Measurements from ENCODE around the gene CNTRL. TPM values are rescaled to one million over a fixed set of nuclear protein-coding genes. Genes with fewer than 3 reads are reported as not detected.
"Not testable (repeated sequence)": the region's sequence is repeated elsewhere in the genome, so short reads cannot be mapped to it uniquely, and the experiment has no call there.

CNTRL gene
- total and polyA plus RNA-seq, 3 experiments from 2014 or later, result 24.6 to 62.8 (median 59.4) TPM

DNA sequence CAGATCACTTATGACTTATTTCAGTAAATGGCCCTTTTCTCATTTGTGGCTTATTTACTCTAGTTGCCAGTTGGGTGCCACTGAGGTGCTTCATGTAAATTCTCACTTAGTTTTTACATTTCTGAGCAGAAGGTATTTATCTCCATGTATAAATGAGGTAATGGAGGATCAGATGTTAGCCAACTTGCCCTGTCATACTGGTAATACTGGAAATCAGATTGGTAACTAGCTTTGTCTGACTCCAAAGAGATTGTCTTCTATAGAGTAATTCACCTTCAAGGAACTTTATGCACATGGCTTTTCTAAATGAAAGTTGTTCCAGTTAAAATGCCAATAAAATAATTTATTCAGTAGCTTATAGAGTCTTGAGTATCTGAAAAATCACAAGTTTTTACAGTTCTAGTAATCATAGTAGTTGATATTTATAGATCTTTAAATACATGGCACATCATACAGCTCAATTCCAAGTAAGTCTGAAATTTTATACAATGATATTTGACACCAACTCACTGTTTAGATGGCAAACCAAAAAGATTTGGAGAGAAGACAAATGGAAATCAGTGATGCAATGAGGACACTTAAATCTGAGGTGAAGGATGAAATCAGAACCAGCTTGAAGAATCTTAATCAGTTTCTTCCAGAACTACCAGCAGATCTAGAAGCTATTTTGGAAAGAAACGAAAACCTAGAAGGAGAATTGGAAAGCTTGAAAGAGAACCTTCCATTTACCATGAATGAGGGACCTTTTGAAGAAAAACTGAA lies 98.2 kb downstream of the CNTRL start:
- no peaks in the 10 kb centered on the region for H3K9me3 Mint-ChIP-seq
- no peak overlapping the region for H3K4me3 ChIP-seq (ENCODE audit: low read length)
- POLR2A ChIA-PET, result no interaction called here
- H3K36me3 ChIP-seq (ENCODE audit: insufficient read depth, low read length), result peaks cover 41% of the 10 kb centered on the region
- peaks cover 15 to 18% (median 17%) of the 10 kb centered on the region in 3 donors for H3K4me1 Mint-ChIP-seq
- H3K27ac Mint-ChIP-seq, result peak overlapping the region in 6 of 8 donors; percentile 23 to 70 (median 60)
- H3K27ac ChIP-seq (ENCODE audit: low read depth, low read length), result no peak overlapping the region
- CTCF ChIA-PET, result interaction anchor here (0.9 to 1.3 kb wide), 3 partner anchors 12 to 51 kb away, joined by 3 to 4 read pairs (median 3); no protein-coding TSS in a partner anchor
- H3K27me3 Mint-ChIP-seq, result no peaks in the 10 kb centered on the region
- no peak overlapping the region for H3K4me3 Mint-ChIP-seq
- peaks cover 0 to 96% (median 21%) of the 10 kb centered on the region in 3 donors for H3K36me3 Mint-ChIP-seq
- peaks cover 16% of the 10 kb centered on the region for H3K4me1 ChIP-seq (ENCODE audit: insufficient read depth, low read length)
- no peaks in the 10 kb centered on the region for H3K27me3 ChIP-seq (ENCODE audit: insufficient read depth, low read length, poor library complexity, severe bottlenecking)
- H3K9me3 ChIP-seq (ENCODE audit: low read length), result no peaks in the 10 kb centered on the region
- DNase-seq, result no peak

- H3K27me3 Mint-ChIP-seq, result no peaks in the 10 kb centered on the region
- no peak overlapping the region for H3K27ac ChIP-seq (ENCODE audit: low read depth, low read length)
- no peaks in the 10 kb centered on the region for H3K9me3 Mint-ChIP-seq
- peaks cover 42% of the 10 kb centered on the region for H3K36me3 ChIP-seq (ENCODE audit: insufficient read depth, low read length)
- peaks cover 10% of the 10 kb centered on the region for H3K4me1 ChIP-seq (ENCODE audit: insufficient read depth, low read length)
- H3K36me3 Mint-ChIP-seq, result peaks cover 0 to 96% (median 19%) of the 10 kb centered on the region in 3 donors
- no peak overlapping the region for H3K4me3 Mint-ChIP-seq
- H3K9me3 ChIP-seq (ENCODE audit: low read length), result no peaks in the 10 kb centered on the region
- CTCF ChIA-PET, result interaction anchor here (0.9 to 1.3 kb wide), 3 partner anchors 11 to 52 kb away, joined by 3 to 4 read pairs (median 3); no protein-coding TSS in a partner anchor
- H3K27ac Mint-ChIP-seq, result peak overlapping the region in 7 of 8 donors; percentile 1 to 70 (median 51)
- H3K4me1 Mint-ChIP-seq, result peaks cover 10 to 13% (median 11%) of the 10 kb centered on the region in 3 donors
- H3K4me3 ChIP-seq (ENCODE audit: low read length), result no peak overlapping the region
- no peak for DNase-seq
- no peaks in the 10 kb centered on the region for H3K27me3 ChIP-seq (ENCODE audit: insufficient read depth, low read length, poor library complexity, severe bottlenecking)
- POLR2A ChIA-PET, result no interaction called here
Measured at GRCh38 chr9:121173501-121173900, 98.7 kb downstream of the CNTRL start.

GRCh38 chr9:121178676-121179372 lies 104.1 kb downstream of the CNTRL start:
- peak overlapping the region in 5 of 8 donors; percentile 7 to 66 (median 27) for H3K27ac Mint-ChIP-seq
- Histone ChIP-seq H3K9me3 (ENCODE audit: low read length) (no peaks in the 10 kb centered on the region), H3K4me3 (ENCODE audit: low read length) (no peak overlapping the region), H3K27ac (ENCODE audit: low read depth, low read length) (no peak overlapping the region), H3K4me1 (ENCODE audit: insufficient read depth, low read length) (peaks cover 3% of the 10 kb centered on the region), H3K27me3 (ENCODE audit: insufficient read depth, low read length, poor library complexity, severe bottlenecking) (no peaks in the 10 kb centered on the region), H3K36me3 (ENCODE audit: insufficient read depth, low read length) (peaks cover 27% of the 10 kb centered on the region)
- peaks cover 0 to 90% (median 15%) of the 10 kb centered on the region in 3 donors for H3K36me3 Mint-ChIP-seq
- ChIA-PET CTCF (no interaction called here), POLR2A (interaction anchor here (0.7 kb wide), 1 partner anchor 16 kb away, joined by 3 read pairs; no protein-coding TSS in a partner anchor)
- H3K27me3 Mint-ChIP-seq, result no peaks in the 10 kb centered on the region
- H3K4me1 Mint-ChIP-seq, result peaks cover 21 to 31% (median 25%) of the 10 kb centered on the region in 3 donors
- no peak for DNase-seq
- H3K4me3 Mint-ChIP-seq, result no peak overlapping the region
- H3K9me3 Mint-ChIP-seq, result no peaks in the 10 kb centered on the region

GRCh38 chr9:121179373-121179721 lies 104.6 kb downstream of the CNTRL start:
- H3K4me3 Mint-ChIP-seq; H3K9me3 ChIP-seq (ENCODE audit: low read length); H3K27me3 Mint-ChIP-seq; POLR2A ChIA-PET; CTCF ChIA-PET; H3K9me3 Mint-ChIP-seq; H3K4me3 ChIP-seq (ENCODE audit: low read length); H3K4me1 ChIP-seq (ENCODE audit: insufficient read depth, low read length); H3K27me3 ChIP-seq (ENCODE audit: insufficient read depth, low read length, poor library complexity, severe bottlenecking); H3K27ac ChIP-seq (ENCODE audit: low read depth, low read length); DNase-seq: not testable (repeated sequence)
- H3K4me1 Mint-ChIP-seq, result peaks cover 26 to 36% (median 30%) of the 10 kb centered on the region in 3 donors
- H3K36me3 ChIP-seq (ENCODE audit: insufficient read depth, low read length), result peaks cover 23% of the 10 kb centered on the region
- peaks cover 0 to 90% (median 13%) of the 10 kb centered on the region in 3 donors for H3K36me3 Mint-ChIP-seq
- peak overlapping the region in 1 of 8 donors; percentile 28 for H3K27ac Mint-ChIP-seq

GRCh38 chr9:121179930-121180681 lies 105.4 kb downstream of the CNTRL start:
- no peaks in the 10 kb centered on the region for H3K27me3 ChIP-seq (ENCODE audit: insufficient read depth, low read length, poor library complexity, severe bottlenecking)
- Mint-ChIP-seq H3K36me3 (peaks cover 0 to 89% (median 13%) of the 10 kb centered on the region in 3 donors), H3K27ac (peak overlapping the region in 5 of 8 donors; percentile 28 to 72 (median 37)), H3K27me3 (no peaks in the 10 kb centered on the region), H3K4me3 (peak overlapping the region in 1 of 7 donors; percentile 32), H3K9me3 (no peaks in the 10 kb centered on the region), H3K4me1 (peaks cover 31 to 44% (median 38%) of the 10 kb centered on the region in 3 donors)
- H3K4me1 ChIP-seq (ENCODE audit: insufficient read depth, low read length), result peaks cover 10% of the 10 kb centered on the region
- no peaks in the 10 kb centered on the region for H3K9me3 ChIP-seq (ENCODE audit: low read length)
- DNase-seq, result no peak
- CTCF ChIA-PET, result interaction anchor here (1.0 kb wide), 1 partner anchor 11 kb away, joined by 4 read pairs; no protein-coding TSS in a partner anchor
- POLR2A ChIA-PET, result no interaction called here
- H3K4me3 ChIP-seq (ENCODE audit: low read length), result no peak overlapping the region
- H3K36me3 ChIP-seq (ENCODE audit: insufficient read depth, low read length), result peaks cover 23% of the 10 kb centered on the region
- H3K27ac ChIP-seq (ENCODE audit: low read depth, low read length), result no peak overlapping the region

GRCh38 chr9:121182101-121182836 lies 107.5 kb downstream of the CNTRL start:
- Mint-ChIP-seq H3K27me3 (no peaks in the 10 kb centered on the region), H3K4me3 (no peak overlapping the region), H3K4me1 (peaks cover 49 to 63% (median 57%) of the 10 kb centered on the region in 3 donors), H3K36me3 (peaks cover 0 to 84% (median 11%) of the 10 kb centered on the region in 3 donors), H3K9me3 (no peaks in the 10 kb centered on the region), H3K27ac (peak overlapping the region in 7 of 8 donors; percentile 6 to 73 (median 54))
- Histone ChIP-seq H3K9me3 (ENCODE audit: low read length) (no peaks in the 10 kb centered on the region), H3K27me3 (ENCODE audit: insufficient read depth, low read length, poor library complexity, severe bottlenecking) (no peaks in the 10 kb centered on the region), H3K36me3 (ENCODE audit: insufficient read depth, low read length) (peaks cover 24% of the 10 kb centered on the region), H3K4me3 (ENCODE audit: low read length) (no peak overlapping the region), H3K27ac (ENCODE audit: low read depth, low read length) (no peak overlapping the region), H3K4me1 (ENCODE audit: insufficient read depth, low read length) (peaks cover 28% of the 10 kb centered on the region)
- POLR2A ChIA-PET, result no interaction called here
- CTCF ChIA-PET, result no interaction called here
- DNase-seq, result no peak

DNA sequence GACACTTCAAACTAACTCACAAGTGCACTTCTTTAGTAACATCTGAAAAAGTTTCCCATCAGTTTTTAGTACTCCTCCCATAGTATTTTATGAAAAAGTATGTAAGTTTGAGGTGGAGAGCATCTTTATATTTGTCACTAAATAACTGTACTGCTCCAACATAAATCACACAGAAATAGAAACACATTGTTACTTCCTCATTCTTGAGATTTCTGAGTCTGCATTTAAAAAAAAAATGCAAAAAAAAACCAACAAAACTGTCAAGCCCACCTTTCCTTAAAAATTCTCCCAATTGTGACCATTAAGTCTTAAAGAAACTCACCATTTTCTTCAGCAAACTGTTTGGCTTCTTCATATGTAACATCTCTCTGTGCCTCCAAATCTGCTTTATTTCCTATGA lies 108.2 kb downstream of the CNTRL start:
- Mint-ChIP-seq H3K4me3 (peak overlapping the region in 1 of 7 donors; percentile 9), H3K4me1 (peaks cover 57 to 70% (median 64%) of the 10 kb centered on the region in 3 donors), H3K27me3 (no peaks in the 10 kb centered on the region), H3K9me3 (no peaks in the 10 kb centered on the region), H3K36me3 (peaks cover 0 to 76% (median 12%) of the 10 kb centered on the region in 3 donors), H3K27ac (peak overlapping the region; percentile 3 to 89 (median 73))
- Histone ChIP-seq H3K4me3 (ENCODE audit: low read length) (no peak overlapping the region), H3K27me3 (ENCODE audit: insufficient read depth, low read length, poor library complexity, severe bottlenecking) (no peaks in the 10 kb centered on the region), H3K4me1 (ENCODE audit: insufficient read depth, low read length) (peaks cover 35% of the 10 kb centered on the region), H3K9me3 (ENCODE audit: low read length) (no peaks in the 10 kb centered on the region), H3K27ac (ENCODE audit: low read depth, low read length) (no peak overlapping the region), H3K36me3 (ENCODE audit: insufficient read depth, low read length) (peaks cover 20% of the 10 kb centered on the region)
- ChIA-PET CTCF (no interaction called here), POLR2A (no interaction called here)
- DNase-seq, result no peak

All from CD8-positive, alpha-beta memory T cell (primary cell).